Stimulated activated CD4-positive, alpha-beta T cell treated with anti-CD3 and anti-CD28 coated beads, Interleukin-12 subunit alpha, Interleukin-12 subunit beta, amount 100 ng/mL, for 48 hours (primary cell): ENCODE data around the gene CDKN2AIPNL.
"Not testable (repeated sequence)": the region's sequence is repeated elsewhere in the genome, so short reads cannot be mapped to it uniquely, and the experiment has no call there.

Experiments used
- DNase-seq, 3 donors: peaks; one replicate each; pipeline ENCODE4 v3.0.0-alpha.2; 2020; ENCODE audit warnings: low read depth in 2 of 3, low spot score in 1 of 3

The CDKN2AIPNL gene

GRCh38 chr5:134403951-134404350, 7.7 kb downstream of the CDKN2AIPNL start:
- DNase-seq: no peak

GRCh38 chr5:134398609-134399155, 13.0 kb downstream of the CDKN2AIPNL start:
- DNase-seq: no peak

- DNase-seq: no peak
These were observed 14.5 kb downstream of the CDKN2AIPNL start for GRCh38 chr5:134397196-134397595.

- no peak for DNase-seq
These were observed 15.4 kb downstream of the CDKN2AIPNL start for GRCh38 chr5:134396274-134396673.

- no peak for DNase-seq
These were observed 16.7 kb downstream of the CDKN2AIPNL start for GRCh38 chr5:134394932-134395331.

GRCh38 chr5:134392301-134392700, 19.4 kb downstream of the CDKN2AIPNL start:
- no peak for DNase-seq

GRCh38 chr5:134387443-134387842, 24.2 kb downstream of the CDKN2AIPNL start:
- DNase-seq: no peak

- no peak for DNase-seq
These were observed 27.5 kb downstream of the CDKN2AIPNL start for GRCh38 chr5:134383980-134384697.

GRCh38 chr5:134382204-134382603, 29.5 kb downstream of the CDKN2AIPNL start:
- DNase-seq: not testable (repeated sequence)

GRCh38 chr5:134380346-134380745, 31.3 kb downstream of the CDKN2AIPNL start:
- no peak for DNase-seq

- DNase-seq: no peak
These were observed 37.4 kb downstream of the CDKN2AIPNL start for GRCh38 chr5:134374232-134374631.

GRCh38 chr5:134373633-134374032, 38.0 kb downstream of the CDKN2AIPNL start:
- DNase-seq: not testable (repeated sequence)

GRCh38 chr5:134371834-134372340, 39.8 kb downstream of the CDKN2AIPNL start:
- DNase-seq: peak in 2 of 3 donors; percentile 27 to 29

GRCh38 chr5:134370871-134371833, 40.5 kb downstream of the CDKN2AIPNL start, which contains the start of gene UBE2B:
TSS of gene UBE2B (plus strand) at chr5:134371569. CDS start at chr5:134371596, 27 bp downstream.
- DNase-seq: peak; percentile 93 to 95 (median 95)

GRCh38 chr5:134370311-134370870, 41.3 kb downstream of the CDKN2AIPNL start:
- DNase-seq: no peak

GRCh38 chr5:134365604-134366003, 46.1 kb downstream of the CDKN2AIPNL start:
- no peak for DNase-seq

- DNase-seq: no peak
These were observed 56.0 kb downstream of the CDKN2AIPNL start for GRCh38 chr5:134355681-134356080.
